K562 (cell line): ENCODE measurements around the gene THAP4. TPM values are rescaled to one million over a fixed set of nuclear protein-coding genes. Genes with fewer than 3 reads are reported as not detected.

Experiments
- JUND ChIP-seq, 2 experiments: IDR thresholded peaks; 2 replicates in 1 of 2; 3 replicates in 1 of 2; pipeline ENCODE4 v1.6.1; 2011; ENCODE audit warnings: borderline replicate concordance in 2 of 2, low read depth in 2 of 2, low read length in 2 of 2, improper control_type of control experiment in 1 of 2, missing biosample characterization in 1 of 2, missing genetic modification characterization in 1 of 2, missing genetic modification reagents in 1 of 2
- SP2 ChIP-seq: IDR thresholded peaks from 2 replicates; pipeline ENCODE4 v1.6.1; 2011; ENCODE audit warnings: mild to moderate bottlenecking, low read depth, low read length, moderate library complexity; ENCODE audit not compliant: poor library complexity, severe bottlenecking; ENCODE audit errors: extremely low read depth
- ZFP36 ChIP-seq: fragments of 150-350 bp; IDR thresholded peaks from 2 replicates; pipeline ENCODE4 v1.6.1; 2018; ENCODE audit warnings: low read length, low read depth; ENCODE audit not compliant: partially characterized antibody
- polyA plus RNA-seq, 8 experiments: library from polyadenylated mRNA; depleted of rRNA in 4 of 8; stranded (reverse) in 5 of 8; unstranded in 3 of 8; fragments of >200 nt; fragmentation: Nextera tagmentation in 2 of 8; fragmentation: Illumina TruSeq in 1 of 8; extraction: Ambion mirVana in 2 of 8; extraction: Trizol in 1 of 8; gene quantifications; 2 replicates each; pipeline versions ENCODE4 v1.2.1 to v1.2.3, GENCODE V29; 2011 to 2014; ENCODE audit warnings: inconsistent platforms in 1 of 8, missing spikeins in 1 of 8
- total RNA-seq, 7 experiments: library from RNA; depleted of rRNA in 6 of 7; stranded (reverse); fragments of >200 nt in 6 of 7; fragmentation: Illumina TruSeq in 2 of 7; extraction: Trizol in 2 of 7; gene quantifications; 2 replicates each; pipeline versions ENCODE4 v1.2.1 to v1.2.3, GENCODE V29; 2011 to 2021; ENCODE audit warnings: low replicate concordance in 1 of 7
- TF ChIP-seq, protein P1 (sequence below): fragments of 450-650 bp; IDR thresholded peaks from 2 replicates; pipeline ENCODE4 v1.7.1; 2018; ENCODE audit warnings: mild to moderate bottlenecking, low read depth; ENCODE audit not compliant: partially characterized antibody
- TF ChIP-seq, protein P2 (sequence below), 3 experiments: fragments of 200-800 bp in 1 of 3; fragments of 250-450 bp in 1 of 3; fragments of 450-650 bp in 1 of 3; sonication (Bioruptor Pico) in 1 of 3; sonication (Bioruptor generic) in 1 of 3; formaldehyde crosslinking in 1 of 3; IDR thresholded peaks; 2 replicates each; pipeline versions ENCODE4 v1.6.1 to v1.8.0; 2016 to 2022; ENCODE audit warnings: mild to moderate bottlenecking in 2 of 3, missing genetic modification characterization in 2 of 3, missing compliant biosample characterization in 1 of 3, moderate library complexity in 1 of 3
- TF ChIP-seq, protein P3 (sequence below), 3 experiments: fragments of 200-800 bp in 1 of 3; sonication (Bioruptor generic) in 1 of 3; sonication (generic) in 1 of 3; formaldehyde crosslinking in 1 of 3; IDR thresholded peaks; 2 replicates each; pipeline versions ENCODE4 v1.6.1 to v1.8.0; 2016 to 2022; ENCODE audit warnings: mild to moderate bottlenecking in 2 of 3, missing compliant biosample characterization in 2 of 3, missing genetic modification characterization in 2 of 3, missing genetic modification reagents in 1 of 3
- TF ChIP-seq, protein P4 (sequence below): IDR thresholded peaks from 2 replicates; pipeline ENCODE4 v1.6.1; 2014; ENCODE audit warnings: antibody characterized with exemption

Gene THAP4
- total and polyA plus RNA-seq, 9 of the 15 experiments (the other 6 are each of a cell fraction or from before 2014, with no cell fraction given): 8.6 to 60.9 (median 43.9) TPM

DNA sequence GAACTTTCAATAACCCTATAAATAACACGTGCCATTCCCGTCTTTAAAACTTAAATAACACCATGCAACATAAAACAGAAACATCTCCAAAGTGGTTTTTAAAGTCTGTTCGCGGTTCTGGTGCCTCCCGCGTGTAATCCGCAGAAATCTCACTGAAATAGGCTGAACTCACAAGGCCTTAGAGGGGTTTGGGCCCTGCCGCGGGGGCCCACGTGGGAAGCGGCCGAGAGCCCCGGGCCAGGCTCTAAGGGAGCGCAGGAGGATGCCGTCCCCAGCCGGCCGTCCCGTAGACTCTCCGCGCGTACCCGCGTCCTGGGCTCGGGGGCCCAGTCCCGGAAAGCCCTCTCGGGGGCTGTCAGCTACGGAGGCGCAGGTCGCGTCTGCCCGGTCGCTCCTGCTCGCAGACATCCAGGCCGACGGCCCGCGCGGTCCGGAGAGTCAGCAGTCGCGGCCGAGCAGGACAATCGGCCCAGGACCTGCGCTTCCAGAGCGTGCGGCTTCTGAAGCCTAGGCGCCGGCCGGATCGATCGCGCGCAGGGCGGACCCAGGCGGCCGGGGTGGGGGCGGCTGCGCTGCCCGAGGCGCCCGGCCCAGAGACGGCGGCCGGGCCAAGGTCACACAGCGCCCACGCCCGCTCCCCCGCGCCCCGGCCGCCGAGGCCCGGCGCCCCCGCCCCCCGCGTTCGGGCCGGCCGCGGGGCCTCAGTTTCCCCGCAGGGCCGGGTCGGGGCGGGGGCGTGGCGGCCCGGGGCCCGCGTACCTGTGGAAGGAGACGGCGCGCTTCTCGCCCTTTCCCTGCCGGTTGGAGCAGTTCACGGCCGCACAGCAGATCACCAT lies 558 bp downstream of the THAP4 start (continued):
- TF ChIP-seq, protein P1, sequence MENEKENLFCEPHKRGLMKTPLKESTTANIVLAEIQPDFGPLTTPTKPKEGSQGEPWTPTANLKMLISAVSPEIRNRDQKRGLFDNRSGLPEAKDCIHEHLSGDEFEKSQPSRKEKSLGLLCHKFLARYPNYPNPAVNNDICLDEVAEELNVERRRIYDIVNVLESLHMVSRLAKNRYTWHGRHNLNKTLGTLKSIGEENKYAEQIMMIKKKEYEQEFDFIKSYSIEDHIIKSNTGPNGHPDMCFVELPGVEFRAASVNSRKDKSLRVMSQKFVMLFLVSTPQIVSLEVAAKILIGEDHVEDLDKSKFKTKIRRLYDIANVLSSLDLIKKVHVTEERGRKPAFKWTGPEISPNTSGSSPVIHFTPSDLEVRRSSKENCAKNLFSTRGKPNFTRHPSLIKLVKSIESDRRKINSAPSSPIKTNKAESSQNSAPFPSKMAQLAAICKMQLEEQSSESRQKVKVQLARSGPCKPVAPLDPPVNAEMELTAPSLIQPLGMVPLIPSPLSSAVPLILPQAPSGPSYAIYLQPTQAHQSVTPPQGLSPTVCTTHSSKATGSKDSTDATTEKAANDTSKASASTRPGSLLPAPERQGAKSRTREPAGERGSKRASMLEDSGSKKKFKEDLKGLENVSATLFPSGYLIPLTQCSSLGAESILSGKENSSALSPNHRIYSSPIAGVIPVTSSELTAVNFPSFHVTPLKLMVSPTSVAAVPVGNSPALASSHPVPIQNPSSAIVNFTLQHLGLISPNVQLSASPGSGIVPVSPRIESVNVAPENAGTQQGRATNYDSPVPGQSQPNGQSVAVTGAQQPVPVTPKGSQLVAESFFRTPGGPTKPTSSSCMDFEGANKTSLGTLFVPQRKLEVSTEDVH: no peak
- TF ChIP-seq JUND (IDR thresholded peaks at IDR 0.05; ENCODE audit: borderline replicate concordance, low read depth, low read length) (no peak), JUND (tag; IDR thresholded peaks at IDR 0.05; ENCODE audit: borderline replicate concordance, low read depth, low read length) (no peak), ZFP36 (peak; percentile 17), SP2 (no peak)
- TF ChIP-seq, protein P2, sequence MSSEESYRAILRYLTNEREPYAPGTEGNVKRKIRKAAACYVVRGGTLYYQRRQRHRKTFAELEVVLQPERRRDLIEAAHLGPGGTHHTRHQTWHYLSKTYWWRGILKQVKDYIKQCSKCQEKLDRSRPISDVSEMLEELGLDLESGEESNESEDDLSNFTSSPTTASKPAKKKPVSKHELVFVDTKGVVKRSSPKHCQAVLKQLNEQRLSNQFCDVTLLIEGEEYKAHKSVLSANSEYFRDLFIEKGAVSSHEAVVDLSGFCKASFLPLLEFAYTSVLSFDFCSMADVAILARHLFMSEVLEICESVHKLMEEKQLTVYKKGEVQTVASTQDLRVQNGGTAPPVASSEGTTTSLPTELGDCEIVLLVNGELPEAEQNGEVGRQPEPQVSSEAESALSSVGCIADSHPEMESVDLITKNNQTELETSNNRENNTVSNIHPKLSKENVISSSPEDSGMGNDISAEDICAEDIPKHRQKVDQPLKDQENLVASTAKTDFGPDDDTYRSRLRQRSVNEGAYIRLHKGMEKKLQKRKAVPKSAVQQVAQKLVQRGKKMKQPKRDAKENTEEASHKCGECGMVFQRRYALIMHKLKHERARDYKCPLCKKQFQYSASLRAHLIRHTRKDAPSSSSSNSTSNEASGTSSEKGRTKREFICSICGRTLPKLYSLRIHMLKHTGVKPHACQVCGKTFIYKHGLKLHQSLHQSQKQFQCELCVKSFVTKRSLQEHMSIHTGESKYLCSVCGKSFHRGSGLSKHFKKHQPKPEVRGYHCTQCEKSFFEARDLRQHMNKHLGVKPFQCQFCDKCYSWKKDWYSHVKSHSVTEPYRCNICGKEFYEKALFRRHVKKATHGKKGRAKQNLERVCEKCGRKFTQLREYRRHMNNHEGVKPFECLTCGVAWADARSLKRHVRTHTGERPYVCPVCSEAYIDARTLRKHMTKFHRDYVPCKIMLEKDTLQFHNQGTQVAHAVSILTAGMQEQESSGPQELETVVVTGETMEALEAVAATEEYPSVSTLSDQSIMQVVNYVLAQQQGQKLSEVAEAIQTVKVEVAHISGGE (CRISPR knock-in tag; IDR thresholded peaks at IDR 0.05): no peak
- TF ChIP-seq, protein P3, sequence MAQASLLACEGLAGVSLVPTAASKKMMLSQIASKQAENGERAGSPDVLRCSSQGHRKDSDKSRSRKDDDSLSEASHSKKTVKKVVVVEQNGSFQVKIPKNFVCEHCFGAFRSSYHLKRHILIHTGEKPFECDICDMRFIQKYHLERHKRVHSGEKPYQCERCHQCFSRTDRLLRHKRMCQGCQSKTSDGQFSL (CRISPR knock-in tag; IDR thresholded peaks at IDR 0.05): 0 out of 2 replicates have a peak, but pooled peaks have one; percentile 4
- TF ChIP-seq, protein P3 (tag; IDR thresholded peaks at IDR 0.05): no peak
- TF ChIP-seq, protein P4, sequence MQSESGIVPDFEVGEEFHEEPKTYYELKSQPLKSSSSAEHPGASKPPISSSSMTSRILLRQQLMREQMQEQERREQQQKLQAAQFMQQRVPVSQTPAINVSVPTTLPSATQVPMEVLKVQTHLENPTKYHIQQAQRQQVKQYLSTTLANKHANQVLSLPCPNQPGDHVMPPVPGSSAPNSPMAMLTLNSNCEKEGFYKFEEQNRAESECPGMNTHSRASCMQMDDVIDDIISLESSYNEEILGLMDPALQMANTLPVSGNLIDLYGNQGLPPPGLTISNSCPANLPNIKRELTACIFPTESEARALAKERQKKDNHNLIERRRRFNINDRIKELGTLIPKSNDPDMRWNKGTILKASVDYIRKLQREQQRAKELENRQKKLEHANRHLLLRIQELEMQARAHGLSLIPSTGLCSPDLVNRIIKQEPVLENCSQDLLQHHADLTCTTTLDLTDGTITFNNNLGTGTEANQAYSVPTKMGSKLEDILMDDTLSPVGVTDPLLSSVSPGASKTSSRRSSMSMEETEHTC: no peak
